ENCODE data around the gene PKIB.

GRCh38 chr6:122726649-122727048, 116.4 kb downstream of the PKIB start:
- TF ChIP-seq CTCF (IDR thresholded peaks at IDR 0.05) (no peak), POLR2A (IDR thresholded peaks at IDR 0.05) (no peak)

Measured in lower leg skin (tissue), 3 donors.